CD14-positive monocyte (primary cell): Measurements from ENCODE around the gene BIRC2. TPM values are rescaled to one million over a fixed set of nuclear protein-coding genes. Genes with fewer than 3 reads are reported as not detected.

Experiments used
- DNase-seq, 3 donors: peaks; one replicate each; pipeline ENCODE4 v3.0.0-alpha.2; 2011 to 2022
- H2AFZ ChIP-seq: 2 replicates; pipeline ENCODE4 v1.6.0; 2012; ENCODE audit warnings: mild to moderate bottlenecking, low read depth, low read length, inconsistent platforms; ENCODE audit not compliant: insufficient read depth, poor library complexity, severe bottlenecking
- H3K27ac ChIP-seq, 2 donors: 1 replicate in 1 of 2; 2 replicates in 1 of 2; pipeline ENCODE4 v1.5.1; 2012 to 2013; ENCODE audit warnings: low read length in 2 of 2, control low read depth in 1 of 2, inconsistent platforms in 1 of 2, low read depth in 1 of 2, mild to moderate bottlenecking in 1 of 2
- H3K27me3 ChIP-seq, 2 donors: one replicate each; pipeline versions ENCODE4 v1.6.0 to v1.6.1; 2011 to 2013; ENCODE audit warnings: low read length in 2 of 2; ENCODE audit not compliant: control insufficient read depth in 2 of 2, insufficient read depth in 2 of 2
- H3K36me3 ChIP-seq, 2 donors: replicated peaks in 1 of 2; 1 replicate in 1 of 2; 2 replicates in 1 of 2; pipeline versions ENCODE4 v1.5.1 to v1.6.1; 2012 to 2013; ENCODE audit warnings: low read length in 2 of 2, control low read depth in 1 of 2, inconsistent platforms in 1 of 2, mild to moderate bottlenecking in 1 of 2; ENCODE audit not compliant: insufficient read depth in 2 of 2, control insufficient read depth in 1 of 2
- H3K4me1 ChIP-seq, 2 donors: 1 replicate in 1 of 2; 2 replicates in 1 of 2; pipeline versions ENCODE4 v1.5.1 to v1.6.1; 2012 to 2013; ENCODE audit warnings: low read length in 2 of 2, control low read depth in 1 of 2, inconsistent platforms in 1 of 2, mild to moderate bottlenecking in 1 of 2, moderate library complexity in 1 of 2; ENCODE audit not compliant: insufficient read depth in 2 of 2, control insufficient read depth in 1 of 2
- H3K4me2 ChIP-seq: replicated peaks from 2 replicates; pipeline ENCODE3; 2012; ENCODE audit warnings: low read length, moderate library complexity, mild to moderate bottlenecking; ENCODE audit not compliant: poor library complexity, severe bottlenecking; ENCODE audit errors: extremely low read depth
- H3K4me3 ChIP-seq, 3 experiments: fragments of 200-600 bp in 1 of 3; sonication (generic) in 1 of 3; replicated peaks in 1 of 3; 1 replicate in 2 of 3; 2 replicates in 1 of 3; pipeline ENCODE4 v1.5.1; 2011 to 2013; ENCODE audit warnings: low read length in 3 of 3, mild to moderate bottlenecking in 3 of 3, control low read depth in 2 of 3, low read depth in 2 of 3, inconsistent platforms in 1 of 3, moderate library complexity in 1 of 3
- H3K79me2 ChIP-seq: 2 replicates; pipeline ENCODE4 v1.6.0; 2012; ENCODE audit warnings: mild to moderate bottlenecking, control low read depth, inconsistent platforms, low read length, moderate library complexity; ENCODE audit not compliant: insufficient read depth
- H3K9ac ChIP-seq: 2 replicates; pipeline ENCODE4 v1.6.0; 2017; ENCODE audit warnings: low read length, mild to moderate bottlenecking; ENCODE audit not compliant: insufficient read depth, poor library complexity, severe bottlenecking
- H3K9me3 ChIP-seq, 2 donors: replicated peaks in 1 of 2; 1 replicate in 1 of 2; 2 replicates in 1 of 2; pipeline versions ENCODE4 v1.5.1 to v1.6.1; 2012 to 2013; ENCODE audit warnings: low read length in 2 of 2, control low read depth in 1 of 2; ENCODE audit not compliant: control insufficient read depth in 1 of 2, insufficient read depth in 1 of 2
- H4K20me1 ChIP-seq: 2 replicates; pipeline ENCODE4 v1.6.0; 2012; ENCODE audit warnings: mild to moderate bottlenecking, low read length, control low read depth, moderate library complexity; ENCODE audit not compliant: insufficient read depth
- H3K27ac Mint-ChIP-seq, 7 donors: one replicate each; pipeline ENCODE4 v1.8.0; 2020; ENCODE audit warnings: mild to moderate bottlenecking in 7 of 7, mixed read lengths in 7 of 7, moderate library complexity in 6 of 7, inconsistent platforms in 2 of 7
- H3K27me3 Mint-ChIP-seq, 3 donors: one replicate each; pipeline ENCODE4 v1.8.0; 2021 to 2022; ENCODE audit warnings: low read depth in 3 of 3, mild to moderate bottlenecking in 3 of 3, mixed read lengths in 3 of 3, moderate library complexity in 3 of 3, inconsistent platforms in 1 of 3
- H3K36me3 Mint-ChIP-seq, 2 donors: one replicate each; pipeline ENCODE4 v1.8.0; 2020; ENCODE audit warnings: mixed read lengths in 2 of 2, inconsistent platforms in 1 of 2, mild to moderate bottlenecking in 1 of 2
- H3K4me1 Mint-ChIP-seq: one replicate; pipeline ENCODE4 v1.8.0; 2020; ENCODE audit warnings: mild to moderate bottlenecking, mixed read lengths
- H3K4me3 Mint-ChIP-seq, 2 donors: one replicate each; pipeline ENCODE4 v1.8.0; 2020; ENCODE audit warnings: mild to moderate bottlenecking in 2 of 2, mixed read lengths in 2 of 2, moderate library complexity in 1 of 2
- H3K9me3 Mint-ChIP-seq, 7 donors: one replicate each; pipeline ENCODE4 v1.8.0; 2020 to 2022; ENCODE audit warnings: mixed read lengths in 7 of 7, mild to moderate bottlenecking in 6 of 7, moderate library complexity in 6 of 7, inconsistent platforms in 2 of 7
- WGBS: methylation state at CpG from one replicate; pipeline ENCODE4 v1.1.5; 2013; ENCODE audit warnings: missing lambda C conversion rate; ENCODE audit not compliant: insufficient coverage; 5-methylcytosine and 5-hydroxymethylcytosine counted together
- intact Hi-C, 2 donors: fragments of 100-400 bp; cut with micrococcal nuclease; formaldehyde crosslinking; loops; one replicate each; pipeline versions ENCODE4 v1.15.0 to v1.15.1; 2023
- polyA plus RNA-seq, 3 donors: library from polyadenylated mRNA; depleted of rRNA in 1 of 3; unstranded in 2 of 3; stranded (reverse) in 1 of 3; fragments of 300-500 nt in 2 of 3; fragments of >200 nt in 1 of 3; fragmentation: Illumina TruSeq in 2 of 3; gene quantifications; 1 replicate in 2 of 3; 2 replicates in 1 of 3; pipeline ENCODE4 v1.2.3, GENCODE V29; 2012 to 2021
- TF ChIP-seq, protein P1 (sequence below): fragments of 200-600 bp; IDR thresholded peaks from one replicate; pipeline ENCODE4 v1.8.0; 2022; ENCODE audit warnings: antibody characterized with exemption, mild to moderate bottlenecking

Gene BIRC2
- polyA plus RNA-seq, 3 donors, result 25.3 to 54.7 (median 50.2) TPM

DNA sequence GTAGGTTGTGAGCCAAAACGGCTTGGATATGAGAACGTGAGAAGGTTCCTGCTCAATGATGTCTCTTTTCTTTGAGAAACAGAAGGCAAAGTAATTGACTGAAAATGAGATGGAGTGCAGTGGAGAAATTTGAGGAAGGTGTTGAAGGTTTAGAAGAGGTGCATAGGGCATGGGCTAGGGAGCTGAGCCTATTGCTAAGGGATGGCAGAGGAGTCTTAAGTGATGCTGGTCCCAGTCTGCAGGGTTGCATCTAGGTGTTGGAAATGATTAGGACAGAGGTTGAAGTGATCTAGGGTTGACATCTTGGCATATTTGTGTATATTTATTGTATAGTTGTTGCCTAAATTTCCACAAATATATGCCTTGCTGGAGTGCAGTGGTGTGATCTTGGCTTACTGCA is 27.5 kb upstream of the BIRC2 start:
- peak overlapping the region; percentile 68 to 94 for H3K4me3 Mint-ChIP-seq
- Histone ChIP-seq H4K20me1 (peaks cover 4% of the 10 kb centered on the region), H3K27me3 (no peaks in the 10 kb centered on the region), H3K4me3 (peak overlapping the region in 1 of 3 experiments; percentile 73), H3K4me1 (peaks cover 25 to 45% of the 10 kb centered on the region in 2 donors), H3K4me2 (peak overlapping the region; percentile 4), H2AFZ (no peak overlapping the region), H3K27ac (no peak overlapping the region), H3K36me3 (no peaks in the 10 kb centered on the region), H3K9me3 (no peaks in the 10 kb centered on the region), H3K9ac (no peak overlapping the region), H3K79me2 (no peaks in the 10 kb centered on the region)
- peaks cover 0 to 2% (median 0%) of the 10 kb centered on the region in 3 donors for H3K27me3 Mint-ChIP-seq
- H3K9me3 Mint-ChIP-seq, result peaks cover 0 to 2% (median 0%) of the 10 kb centered on the region in 7 donors
- DNase-seq, result no peak
- peaks cover 10 to 28% of the 10 kb centered on the region in 2 donors for H3K36me3 Mint-ChIP-seq
- intact Hi-C loops, result loop anchor here (2.0 kb wide), 2 partner anchors 21 to 27 kb away; partner anchors contain the start of gene BIRC2 (in 1 of the 2)
- H3K27ac Mint-ChIP-seq, result peak overlapping the region in 5 of 7 donors; percentile 6 to 72 (median 26)
- TF ChIP-seq, protein P1, sequence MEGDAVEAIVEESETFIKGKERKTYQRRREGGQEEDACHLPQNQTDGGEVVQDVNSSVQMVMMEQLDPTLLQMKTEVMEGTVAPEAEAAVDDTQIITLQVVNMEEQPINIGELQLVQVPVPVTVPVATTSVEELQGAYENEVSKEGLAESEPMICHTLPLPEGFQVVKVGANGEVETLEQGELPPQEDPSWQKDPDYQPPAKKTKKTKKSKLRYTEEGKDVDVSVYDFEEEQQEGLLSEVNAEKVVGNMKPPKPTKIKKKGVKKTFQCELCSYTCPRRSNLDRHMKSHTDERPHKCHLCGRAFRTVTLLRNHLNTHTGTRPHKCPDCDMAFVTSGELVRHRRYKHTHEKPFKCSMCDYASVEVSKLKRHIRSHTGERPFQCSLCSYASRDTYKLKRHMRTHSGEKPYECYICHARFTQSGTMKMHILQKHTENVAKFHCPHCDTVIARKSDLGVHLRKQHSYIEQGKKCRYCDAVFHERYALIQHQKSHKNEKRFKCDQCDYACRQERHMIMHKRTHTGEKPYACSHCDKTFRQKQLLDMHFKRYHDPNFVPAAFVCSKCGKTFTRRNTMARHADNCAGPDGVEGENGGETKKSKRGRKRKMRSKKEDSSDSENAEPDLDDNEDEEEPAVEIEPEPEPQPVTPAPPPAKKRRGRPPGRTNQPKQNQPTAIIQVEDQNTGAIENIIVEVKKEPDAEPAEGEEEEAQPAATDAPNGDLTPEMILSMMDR, result no peak
- peaks cover 58% of the 10 kb centered on the region for H3K4me1 Mint-ChIP-seq
- 93% methylated on average over 2 of the region's 2 CpGs for WGBS

GRCh38 chr11:102320188-102320587 is 26.8 kb upstream of the BIRC2 start:
- Mint-ChIP-seq H3K9me3 (peaks cover 0 to 2% (median 0%) of the 10 kb centered on the region in 7 donors), H3K27ac (peak overlapping the region in 3 of 7 donors; percentile 6 to 72 (median 61)), H3K4me1 (peaks cover 56% of the 10 kb centered on the region), H3K4me3 (peak overlapping the region in 1 of 2 donors; percentile 94), H3K27me3 (peaks cover 0 to 2% (median 0%) of the 10 kb centered on the region in 3 donors), H3K36me3 (peaks cover 13 to 31% of the 10 kb centered on the region in 2 donors)
- no peak for DNase-seq
- Histone ChIP-seq H2AFZ (no peak overlapping the region), H3K79me2 (no peaks in the 10 kb centered on the region), H3K27ac (no peak overlapping the region), H3K9ac (no peak overlapping the region), H3K27me3 (no peaks in the 10 kb centered on the region), H3K4me1 (peaks cover 25 to 45% of the 10 kb centered on the region in 2 donors), H4K20me1 (peaks cover 10% of the 10 kb centered on the region), H3K4me3 (no peak overlapping the region), H3K9me3 (no peaks in the 10 kb centered on the region), H3K4me2 (no peak overlapping the region), H3K36me3 (peaks cover 0 to 5% of the 10 kb centered on the region in 2 donors)
- TF ChIP-seq, protein P1, result no peak
- intact Hi-C loops, result no loop called here
